Glutamatergic neuron (in vitro differentiated cells): ENCODE measurements around the gene SPINK8. TPM values are rescaled to one million over a fixed set of nuclear protein-coding genes. Genes with fewer than 3 reads are reported as not detected.
A peak's percentile ranks its signal among the peaks of the same experiment; 100 is the strongest.

Experiments
- DNase-seq: peaks from one replicate; pipeline ENCODE4 v3.0.0; 2022
- H3K27ac Mint-ChIP-seq: one replicate; pipeline ENCODE4 v1.8.0; 2020; ENCODE audit warnings: mild to moderate bottlenecking, mixed read lengths, inconsistent platforms; ENCODE audit not compliant: unreplicated experiment
- H3K27me3 Mint-ChIP-seq: one replicate; pipeline ENCODE4 v1.8.0; 2020; ENCODE audit warnings: mild to moderate bottlenecking, moderate library complexity, mixed read lengths, inconsistent platforms; ENCODE audit not compliant: unreplicated experiment
- H3K36me3 Mint-ChIP-seq: one replicate; pipeline ENCODE4 v1.8.0; 2020; ENCODE audit warnings: mild to moderate bottlenecking, mixed read lengths, inconsistent platforms; ENCODE audit not compliant: unreplicated experiment
- H3K4me1 Mint-ChIP-seq: one replicate; pipeline ENCODE4 v1.8.0; 2020; ENCODE audit warnings: mild to moderate bottlenecking, low read depth, mixed read lengths, inconsistent platforms; ENCODE audit not compliant: unreplicated experiment
- H3K4me3 Mint-ChIP-seq: one replicate; pipeline ENCODE4 v1.8.0; 2020; ENCODE audit warnings: mild to moderate bottlenecking, mixed read lengths, inconsistent platforms; ENCODE audit not compliant: unreplicated experiment
- H3K9me3 Mint-ChIP-seq: one replicate; pipeline ENCODE4 v1.8.0; 2020; ENCODE audit warnings: mild to moderate bottlenecking, moderate library complexity, mixed read lengths, inconsistent platforms; ENCODE audit not compliant: unreplicated experiment
- total RNA-seq: library from RNA; stranded (reverse); fragmentation: NEBNext Ultra II Directional; extraction: Animal tissue kit (Norgen Biotek cat#: 25700); gene quantifications from one replicate; pipeline ENCODE4 v1.2.1, GENCODE V29; 2021; ENCODE audit not compliant: unreplicated experiment
- TF ChIP-seq, protein P1 (sequence below): fragments of 200-600 bp; sonication (generic); IDR thresholded peaks from one replicate; pipeline ENCODE4 v1.5.0; 2021; ENCODE audit not compliant: partially characterized antibody, unreplicated experiment

The SPINK8 gene
- total RNA-seq, 1 donor from 2014 or later: not detected

DNA sequence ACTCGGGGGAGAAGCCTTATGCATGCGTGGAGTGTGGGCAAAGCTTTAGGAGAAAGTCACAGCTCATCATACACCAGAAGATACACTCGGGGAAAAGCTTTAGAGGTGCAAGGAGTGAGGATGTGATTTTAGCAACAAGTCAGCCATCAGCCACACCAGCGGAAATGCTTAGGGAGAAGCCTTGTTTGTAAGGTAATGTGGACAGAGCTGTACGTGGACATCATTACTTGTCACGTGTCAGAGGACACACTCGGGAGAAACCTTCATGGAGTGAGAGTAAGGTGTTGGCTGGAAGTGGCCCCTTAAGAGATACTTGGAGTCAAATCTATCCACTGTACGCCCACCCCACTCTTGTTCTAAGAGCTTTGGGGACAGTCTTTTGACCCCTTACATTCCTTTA is 63.9 kb downstream of the SPINK8 start:
- Mint-ChIP-seq H3K4me3 (no peak overlapping the region), H3K36me3 (peaks cover 16% of the 10 kb centered on the region)
- TF ChIP-seq, protein P1, sequence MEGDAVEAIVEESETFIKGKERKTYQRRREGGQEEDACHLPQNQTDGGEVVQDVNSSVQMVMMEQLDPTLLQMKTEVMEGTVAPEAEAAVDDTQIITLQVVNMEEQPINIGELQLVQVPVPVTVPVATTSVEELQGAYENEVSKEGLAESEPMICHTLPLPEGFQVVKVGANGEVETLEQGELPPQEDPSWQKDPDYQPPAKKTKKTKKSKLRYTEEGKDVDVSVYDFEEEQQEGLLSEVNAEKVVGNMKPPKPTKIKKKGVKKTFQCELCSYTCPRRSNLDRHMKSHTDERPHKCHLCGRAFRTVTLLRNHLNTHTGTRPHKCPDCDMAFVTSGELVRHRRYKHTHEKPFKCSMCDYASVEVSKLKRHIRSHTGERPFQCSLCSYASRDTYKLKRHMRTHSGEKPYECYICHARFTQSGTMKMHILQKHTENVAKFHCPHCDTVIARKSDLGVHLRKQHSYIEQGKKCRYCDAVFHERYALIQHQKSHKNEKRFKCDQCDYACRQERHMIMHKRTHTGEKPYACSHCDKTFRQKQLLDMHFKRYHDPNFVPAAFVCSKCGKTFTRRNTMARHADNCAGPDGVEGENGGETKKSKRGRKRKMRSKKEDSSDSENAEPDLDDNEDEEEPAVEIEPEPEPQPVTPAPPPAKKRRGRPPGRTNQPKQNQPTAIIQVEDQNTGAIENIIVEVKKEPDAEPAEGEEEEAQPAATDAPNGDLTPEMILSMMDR: no peak

DNA sequence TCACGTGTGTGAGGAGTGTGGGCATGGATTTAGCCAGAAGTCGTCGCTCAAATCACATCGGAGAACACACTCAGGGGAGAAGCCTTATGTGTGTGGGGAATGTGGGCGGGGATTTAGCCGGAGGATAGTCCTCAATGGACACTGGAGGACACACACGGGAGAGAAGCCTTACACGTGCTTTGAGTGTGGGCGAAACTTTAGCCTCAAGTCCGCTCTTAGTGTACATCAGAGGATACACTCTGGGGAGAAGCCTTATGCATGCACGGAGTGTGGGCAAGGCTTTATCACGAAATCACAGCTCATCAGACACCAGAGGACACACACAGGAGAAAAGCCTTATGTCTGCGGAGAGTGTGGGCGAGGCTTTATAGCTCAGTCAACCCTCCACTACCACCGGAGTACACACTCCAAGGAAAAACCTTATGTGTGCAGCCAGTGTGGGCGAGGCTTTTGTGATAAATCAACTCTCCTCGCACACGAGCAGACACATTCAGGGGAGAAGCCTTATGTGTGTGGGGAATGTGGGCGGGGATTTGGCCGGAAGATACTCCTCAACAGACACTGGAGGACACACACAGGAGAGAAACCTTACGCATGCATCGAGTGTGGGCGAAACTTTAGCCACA is 64.4 kb downstream of the SPINK8 start:
- TF ChIP-seq, protein P1: no peak
- H3K36me3 Mint-ChIP-seq: peaks cover 16% of the 10 kb centered on the region
- peaks cover 5% of the 10 kb centered on the region for H3K4me1 Mint-ChIP-seq
- H3K4me3 Mint-ChIP-seq: no peak overlapping the region
- H3K27me3 Mint-ChIP-seq: peaks cover 2% of the 10 kb centered on the region
- H3K27ac Mint-ChIP-seq: peak overlapping the region; percentile 20
- no peak for DNase-seq
- H3K9me3 Mint-ChIP-seq: peaks cover 7% of the 10 kb centered on the region

More for the DNA sequence above, 63.9 kb downstream of the SPINK8 start:
- Mint-ChIP-seq H3K27ac (no peak overlapping the region), H3K4me1 (peaks cover 5% of the 10 kb centered on the region), H3K9me3 (peaks cover 7% of the 10 kb centered on the region), H3K27me3 (peaks cover 2% of the 10 kb centered on the region)
- DNase-seq: no peak

DNA sequence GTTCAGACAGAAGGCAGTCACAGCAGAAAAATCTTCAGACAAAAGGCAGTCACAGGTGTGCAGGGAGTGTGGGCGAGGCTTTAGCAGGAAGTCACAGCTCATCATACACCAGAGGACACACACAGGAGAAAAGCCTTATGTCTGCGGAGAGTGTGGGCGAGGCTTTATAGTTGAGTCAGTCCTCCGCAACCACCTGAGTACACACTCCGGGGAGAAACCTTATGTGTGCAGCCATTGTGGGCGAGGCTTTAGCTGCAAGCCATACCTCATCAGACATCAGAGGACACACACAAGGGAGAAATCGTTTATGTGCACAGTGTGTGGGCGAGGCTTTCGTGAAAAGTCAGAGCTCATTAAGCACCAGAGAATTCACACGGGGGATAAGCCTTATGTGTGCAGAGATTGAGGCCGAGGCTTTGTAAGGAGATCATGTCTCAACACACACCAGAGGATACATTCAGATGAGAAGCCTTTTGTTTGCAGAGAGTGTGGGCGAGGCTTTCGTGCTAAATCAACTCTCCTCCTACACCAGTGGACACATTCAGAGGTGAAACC is 65.0 kb downstream of the SPINK8 start:
- H3K4me3 Mint-ChIP-seq: peak overlapping the region; percentile 1
- peaks cover 4% of the 10 kb centered on the region for H3K4me1 Mint-ChIP-seq
- H3K9me3 Mint-ChIP-seq: peaks cover 7% of the 10 kb centered on the region
- TF ChIP-seq, protein P1: no peak
- DNase-seq: no peak
- H3K27me3 Mint-ChIP-seq: peaks cover 2% of the 10 kb centered on the region
- peaks cover 16% of the 10 kb centered on the region for H3K36me3 Mint-ChIP-seq
- H3K27ac Mint-ChIP-seq: peak overlapping the region; percentile 20

DNA sequence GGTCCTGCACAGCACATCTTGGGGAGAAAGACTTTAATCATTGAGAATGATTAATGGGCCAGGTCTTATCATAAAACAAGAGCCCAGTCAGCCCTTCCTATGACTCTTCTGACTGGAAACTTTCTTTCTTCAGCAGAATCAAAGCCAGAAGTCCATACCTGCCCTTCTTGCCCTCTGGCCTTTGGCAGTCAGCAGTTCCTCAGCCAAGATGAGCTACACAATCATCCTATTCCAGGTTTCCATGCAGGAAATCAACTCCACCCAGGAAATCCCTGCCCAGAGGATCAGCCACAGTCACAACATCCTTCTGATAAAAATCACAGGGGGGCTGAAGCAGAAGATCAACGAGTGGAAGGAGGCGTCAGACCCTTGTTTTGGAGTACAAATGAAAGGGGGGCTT is 65.7 kb downstream of the SPINK8 start:
- DNase-seq: no peak
- Mint-ChIP-seq H3K36me3 (peaks cover 16% of the 10 kb centered on the region), H3K27me3 (peaks cover 2% of the 10 kb centered on the region), H3K27ac (no peak overlapping the region), H3K4me3 (no peak overlapping the region), H3K9me3 (peaks cover 7% of the 10 kb centered on the region), H3K4me1 (peaks cover 2% of the 10 kb centered on the region)
- TF ChIP-seq, protein P1: no peak

DNA sequence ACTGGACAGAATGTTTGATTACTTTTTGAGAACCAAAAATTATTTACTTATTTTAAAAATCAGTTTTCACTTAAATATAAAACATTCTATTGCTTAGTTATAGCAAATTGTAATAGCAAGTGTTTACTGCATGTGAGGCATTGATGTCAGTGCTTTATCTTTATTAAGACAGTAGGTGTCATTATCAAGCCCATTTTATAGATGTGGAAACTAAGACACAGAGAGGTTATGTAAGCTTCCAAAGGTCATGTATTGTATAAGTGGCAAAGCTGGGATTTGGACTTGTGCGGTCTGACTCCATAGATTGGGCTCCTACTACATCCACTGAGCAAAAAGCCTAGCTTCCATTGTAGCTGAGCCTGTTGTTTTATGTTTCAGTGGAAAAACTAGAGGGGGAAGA is 74.9 kb downstream of the SPINK8 start:
- H3K4me3 Mint-ChIP-seq: no peak overlapping the region
- DNase-seq: no peak
- H3K36me3 Mint-ChIP-seq: no peaks in the 10 kb centered on the region
- H3K27ac Mint-ChIP-seq: no peak overlapping the region
- no peaks in the 10 kb centered on the region for H3K4me1 Mint-ChIP-seq
- peaks cover 2% of the 10 kb centered on the region for H3K27me3 Mint-ChIP-seq
- TF ChIP-seq, protein P1: no peak
- no peaks in the 10 kb centered on the region for H3K9me3 Mint-ChIP-seq
